GM18951 (cell line): ENCODE results near the gene NUDT19.

ENCODE experiments used
- POLR2A ChIP-seq: IDR thresholded peaks from 4 replicates; pipeline ENCODE4 v1.6.1; 2011; ENCODE audit warnings: mild to moderate bottlenecking; ENCODE audit not compliant: insufficient read length, insufficient read depth; ENCODE audit errors: extremely low read depth
- in situ Hi-C: fragments of 300-500 bp; cut with MboI; formaldehyde crosslinking; loops from one replicate; pipeline ENCODE4 v1.12.0; 2022; ENCODE audit warnings: low sequenced_read_pairs, mixed read lengths, inconsistent platforms; ENCODE audit not compliant: unreplicated experiment

Gene NUDT19

DNA sequence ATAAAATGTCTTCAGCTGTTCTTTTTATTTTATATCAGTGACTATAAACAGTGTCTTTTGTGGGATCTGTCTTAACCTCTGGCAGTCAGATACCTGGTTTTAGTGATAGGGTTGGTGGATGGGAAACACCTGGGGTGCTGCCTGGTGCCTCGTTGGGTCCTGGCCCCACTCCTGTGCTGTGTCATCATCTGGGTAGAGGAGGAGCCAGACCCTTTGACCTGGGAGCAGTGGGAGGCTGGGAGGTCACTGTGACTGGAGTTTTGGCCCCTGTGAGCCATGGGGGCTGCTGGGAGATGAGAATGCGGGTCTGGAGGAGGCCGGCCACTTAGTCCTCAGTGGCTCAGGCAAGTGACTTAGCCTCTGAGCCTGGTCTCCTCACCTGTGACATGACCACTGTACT, 57.3 kb downstream of the NUDT19 start:
- TF ChIP-seq POLR2A: no peak
- in situ Hi-C loops: no loop called here

DNA sequence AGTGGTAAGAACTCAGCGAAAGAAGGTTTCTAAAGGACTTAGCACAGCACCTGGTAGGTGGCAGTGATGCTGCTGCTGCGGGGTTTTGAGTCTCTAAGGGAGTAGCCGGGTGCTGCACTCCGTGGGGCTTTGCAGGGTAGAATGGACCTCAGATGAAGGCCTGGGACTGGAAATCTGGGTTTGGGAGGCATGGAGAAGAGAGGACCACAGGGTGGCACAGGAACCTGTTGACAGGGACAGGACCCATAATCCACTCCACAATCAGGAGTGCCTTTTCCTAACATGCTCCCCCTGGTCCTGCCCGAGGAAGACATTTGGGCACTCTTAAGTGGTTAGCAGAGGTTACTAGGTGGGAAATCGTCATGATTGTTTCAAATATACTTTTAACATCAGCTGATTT, 57.7 kb downstream of the NUDT19 start:
- in situ Hi-C loops: no loop called here
- TF ChIP-seq POLR2A: no peak

DNA sequence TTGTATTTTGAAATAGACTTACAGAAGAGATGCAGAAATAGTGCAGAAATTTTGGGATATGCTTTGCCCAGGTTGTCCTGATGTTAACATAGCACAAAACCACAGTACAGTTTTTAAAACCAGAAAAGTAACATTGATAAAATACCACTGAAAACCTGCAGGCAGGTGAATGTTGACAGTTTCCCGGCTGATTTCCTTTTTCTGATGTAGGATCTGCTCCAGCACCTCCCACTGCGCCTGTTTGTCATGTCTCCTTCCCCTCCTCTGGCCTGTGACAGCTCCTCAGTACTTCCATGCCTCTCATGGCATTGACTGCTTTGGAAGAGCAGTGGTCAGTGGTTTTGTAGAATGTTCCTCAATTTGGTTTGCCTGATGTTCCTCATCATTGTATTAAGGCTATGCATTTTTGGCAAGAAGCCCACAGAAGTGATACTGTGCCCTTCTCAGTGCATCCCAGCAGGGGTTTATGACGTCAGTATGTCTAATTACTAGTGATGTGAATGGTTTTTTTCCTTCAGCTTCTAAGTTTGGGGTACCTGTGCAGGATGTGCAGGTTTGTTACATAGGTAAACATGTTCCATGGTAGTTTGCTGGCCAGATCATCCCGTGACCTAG, 58.9 kb downstream of the NUDT19 start:
- no peak for TF ChIP-seq POLR2A
- in situ Hi-C loops: no loop called here

DNA sequence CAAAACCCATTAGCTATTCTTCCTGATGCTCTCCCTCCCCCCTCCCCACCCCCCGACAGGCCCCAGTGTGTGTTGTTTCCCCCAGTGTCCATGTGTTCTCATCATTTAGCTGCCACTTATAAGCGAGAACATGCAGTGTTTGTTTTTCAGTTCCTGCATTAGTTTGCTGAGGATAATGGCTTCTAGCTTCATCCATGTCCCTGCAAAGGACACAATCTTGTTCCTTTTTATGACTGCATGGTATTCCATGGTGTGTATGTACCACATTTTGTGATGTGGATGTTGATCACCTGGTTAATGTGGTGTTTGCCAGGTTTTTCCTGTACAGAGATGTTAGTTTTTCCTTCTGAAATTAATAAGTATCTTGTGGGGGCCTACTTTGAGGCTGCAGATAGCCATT, 59.4 kb downstream of the NUDT19 start:
- no peak for TF ChIP-seq POLR2A
- in situ Hi-C loops: no loop called here

DNA sequence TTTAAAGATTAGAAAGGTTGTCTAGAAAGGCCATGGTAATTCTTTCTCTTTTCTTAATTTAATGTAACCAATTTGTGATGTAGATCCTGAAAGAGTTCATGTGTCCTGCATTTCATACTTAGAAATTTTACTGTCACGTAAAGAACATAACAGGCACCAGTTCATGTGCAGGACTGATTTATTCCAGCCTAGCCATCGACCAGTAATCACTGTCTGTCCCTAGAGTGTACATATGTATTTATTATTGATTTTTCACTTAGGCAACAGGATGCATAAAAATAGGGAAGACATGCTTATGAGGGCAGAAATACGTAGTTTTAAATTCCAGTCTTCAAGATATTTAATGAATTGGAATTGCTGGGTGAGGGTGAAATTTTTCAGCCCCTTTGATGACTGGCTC, 65.6 kb downstream of the NUDT19 start:
- in situ Hi-C loops: no loop called here
- TF ChIP-seq POLR2A: no peak
